ENCODE measurements around the gene ARSH. TPM values are rescaled to one million over a fixed set of nuclear protein-coding genes. Genes with fewer than 3 reads are reported as not detected.
A peak's percentile ranks its signal among the peaks of the same experiment; 100 is the strongest.

The ARSH gene
- total and polyA plus RNA-seq, 8 donors = 0.05 to 0.15 (median 0.09) TPM; not detected in 4

- intact Hi-C loops (cut with DNase I) = no loop called here
- no peak overlapping the region for H3K4me3 ChIP-seq
- DNase-seq (no peak), FAIRE-seq (no peak), ATAC-seq (peak in 1 of 4 donors; percentile 31)
- H3K27me3 ChIP-seq = no peaks in the 10 kb centered on the region
- TF ChIP-seq CTCF (IDR thresholded peaks at IDR 0.05) = no peak
- WGBS, 2 donors = 67 to 77% methylated on average over 6 of the region's 6 CpGs
- H3K9me3 ChIP-seq = no peaks in the 10 kb centered on the region
- H3K36me3 ChIP-seq = no peaks in the 10 kb centered on the region
- H3K4me1 ChIP-seq = peaks cover 0 to 22% (median 11%) of the 10 kb centered on the region in 3 donors
- peak overlapping the region in 2 of 4 donors; percentile 10 to 88 for H3K27ac ChIP-seq
Measured at GRCh38 chrX:2965965-2966364, 40.4 kb upstream of the ARSH start.

GRCh38 chrX:2967012-2967411 lies 39.3 kb upstream of the ARSH start:
- intact Hi-C loops (cut with DNase I) = no loop called here
- ATAC-seq (peak; percentile 23 to 49 (median 36)), FAIRE-seq (no peak), DNase-seq (no peak)
- H3K27me3 ChIP-seq = no peaks in the 10 kb centered on the region
- H3K36me3 ChIP-seq = no peaks in the 10 kb centered on the region
- H3K4me1 ChIP-seq = peaks cover 0 to 22% (median 11%) of the 10 kb centered on the region in 3 donors
- 25 to 26% methylated on average over 3 of the region's 3 CpGs for WGBS, 2 donors
- TF ChIP-seq CTCF (IDR thresholded peaks at IDR 0.05) = no peak
- no peaks in the 10 kb centered on the region for H3K9me3 ChIP-seq
- no peak overlapping the region for H3K27ac ChIP-seq
- no peak overlapping the region for H3K4me3 ChIP-seq

GRCh38 chrX:2967584-2967983 lies 38.8 kb upstream of the ARSH start:
- no peak for FAIRE-seq
- Histone ChIP-seq H3K27me3 (no peaks in the 10 kb centered on the region), H3K27ac (no peak overlapping the region), H3K4me1 (peaks cover 0 to 22% (median 11%) of the 10 kb centered on the region in 3 donors), H3K9me3 (no peaks in the 10 kb centered on the region), H3K36me3 (no peaks in the 10 kb centered on the region), H3K4me3 (peak overlapping the region in 1 of 4 donors; percentile 10)
- WGBS, 2 donors = 69 to 79% methylated on average over 14 of the region's 14 CpGs
- no peak for TF ChIP-seq CTCF (IDR thresholded peaks at IDR 0.05)
- no peak for DNase-seq
- ATAC-seq = no peak
- intact Hi-C loops (cut with DNase I) = no loop called here

- peak in 1 of 6 donors; percentile 31 for DNase-seq
Measured at GRCh38 chrX:2967998-2968909, 38.1 kb upstream of the ARSH start.

More at GRCh38 chrX:2967998-2968909, 38.1 kb upstream of the ARSH start:
- Histone ChIP-seq H3K4me1 (peaks cover 0 to 22% (median 11%) of the 10 kb centered on the region in 3 donors), H3K36me3 (no peaks in the 10 kb centered on the region), H3K27me3 (no peaks in the 10 kb centered on the region), H3K9me3 (no peaks in the 10 kb centered on the region), H3K27ac (peak overlapping the region in 1 of 4 donors; percentile 11), H3K4me3 (peak overlapping the region in 2 of 4 donors; percentile 10 to 14)
- 43 to 54% methylated on average over 27 of the region's 27 CpGs for WGBS, 2 donors
- FAIRE-seq (no peak), ATAC-seq (peak in 2 of 4 donors; percentile 5 to 28)
- no peak for TF ChIP-seq CTCF (IDR thresholded peaks at IDR 0.05)
- intact Hi-C loops (cut with DNase I) = no loop called here

Measured in pancreas (tissue), 10 donors.